H9 (cell line): ENCODE results near the gene NINL. TPM values are rescaled to one million over a fixed set of nuclear protein-coding genes. Genes with fewer than 3 reads are reported as not detected.
A peak's percentile ranks its signal among the peaks of the same experiment; 100 is the strongest.

Source experiments
- DNase-seq: peaks from one replicate; pipeline ENCODE4 v3.0.0-alpha.2; 2017
- H2AFZ ChIP-seq: one replicate; pipeline ENCODE4 v1.6.1; 2013; ENCODE audit warnings: mild to moderate bottlenecking, low read length, control low read depth, moderate library complexity
- H2AK5ac ChIP-seq: 2 replicates; pipeline ENCODE4 v1.6.1; 2013; ENCODE audit warnings: low read length, control low read depth, mixed read lengths; ENCODE audit not compliant: insufficient read length
- H2BK120ac ChIP-seq: one replicate; pipeline ENCODE4 v1.6.1; 2013; ENCODE audit warnings: low read depth, mild to moderate bottlenecking, low read length, control low read depth, inconsistent platforms; ENCODE audit not compliant: poor library complexity, severe bottlenecking
- H2BK12ac ChIP-seq: 2 replicates; pipeline ENCODE4 v1.6.1; 2013; ENCODE audit warnings: low read length, control low read depth, mixed read lengths, low read depth; ENCODE audit not compliant: insufficient read length
- H2BK15ac ChIP-seq: 2 replicates; pipeline ENCODE4 v1.6.1; 2013; ENCODE audit warnings: low read depth, low read length, control low read depth
- H2BK20ac ChIP-seq: one replicate; pipeline ENCODE4 v1.6.1; 2013; ENCODE audit warnings: low read depth, mild to moderate bottlenecking, low read length, control low read depth, inconsistent platforms; ENCODE audit not compliant: poor library complexity, severe bottlenecking
- H2BK5ac ChIP-seq: 2 replicates; pipeline ENCODE4 v1.6.1; 2013; ENCODE audit warnings: low read length, control low read depth, mixed read lengths; ENCODE audit not compliant: insufficient read length
- H3K14ac ChIP-seq: 2 replicates; pipeline ENCODE4 v1.6.1; 2013; ENCODE audit warnings: low read length, control low read depth; ENCODE audit not compliant: insufficient read depth
- H3K18ac ChIP-seq: 2 replicates; pipeline ENCODE4 v1.6.1; 2013; ENCODE audit warnings: low read depth, mild to moderate bottlenecking, mixed read lengths, low read length, control low read depth; ENCODE audit not compliant: insufficient read length
- H3K23ac ChIP-seq: 2 replicates; pipeline ENCODE4 v1.6.1; 2013; ENCODE audit warnings: low read length, control low read depth, mixed read lengths, low read depth; ENCODE audit not compliant: insufficient read length
- H3K23me2 ChIP-seq: 2 replicates; pipeline ENCODE4 v1.6.1; 2013; ENCODE audit warnings: low read depth, mild to moderate bottlenecking, mixed read lengths, low read length, control low read depth; ENCODE audit not compliant: insufficient read length, poor library complexity, severe bottlenecking
- H3K27ac ChIP-seq: 2 replicates; pipeline ENCODE4 v1.5.1; 2013; ENCODE audit warnings: low read length, control low read depth, mixed read lengths, low read depth; ENCODE audit not compliant: insufficient read length
- H3K27me3 ChIP-seq: 2 replicates; pipeline ENCODE4 v1.6.1; 2013; ENCODE audit warnings: low read length, control low read depth, inconsistent platforms; ENCODE audit not compliant: insufficient read depth
- H3K4ac ChIP-seq: 2 replicates; pipeline ENCODE4 v1.6.1; 2013; ENCODE audit warnings: low read depth, mild to moderate bottlenecking, control low read depth, inconsistent platforms, low read length, moderate library complexity
- H3K4me1 ChIP-seq: 2 replicates; pipeline ENCODE4 v1.6.1; 2013; ENCODE audit warnings: low read length, control low read depth, inconsistent platforms; ENCODE audit not compliant: insufficient read depth
- H3K4me2 ChIP-seq: 2 replicates; pipeline ENCODE4 v1.6.1; 2013; ENCODE audit warnings: low read length, control low read depth, mixed read lengths; ENCODE audit not compliant: insufficient read length, insufficient read depth
- H3K56ac ChIP-seq: 2 replicates; pipeline ENCODE4 v1.6.1; 2013; ENCODE audit warnings: low read depth, mild to moderate bottlenecking, mixed read lengths, low read length, control low read depth; ENCODE audit not compliant: insufficient read length
- H3K79me1 ChIP-seq: 2 replicates; pipeline ENCODE4 v1.6.1; 2013; ENCODE audit warnings: low read depth, mild to moderate bottlenecking, moderate library complexity, low read length, control low read depth, inconsistent platforms; ENCODE audit not compliant: insufficient read depth, poor library complexity, severe bottlenecking
- H3K79me2 ChIP-seq: 2 replicates; pipeline ENCODE4 v1.6.1; 2013; ENCODE audit warnings: low read length, control low read depth, inconsistent platforms; ENCODE audit not compliant: insufficient read depth
- H3K9ac ChIP-seq: 2 replicates; pipeline ENCODE4 v1.6.1; 2013; ENCODE audit warnings: low read length, control low read depth, mixed read lengths; ENCODE audit not compliant: insufficient read length; ENCODE audit errors: extremely low read depth
- H3K9me3 ChIP-seq: one replicate; pipeline ENCODE4 v1.6.1; 2013; ENCODE audit warnings: low read depth, low read length, inconsistent platforms; ENCODE audit not compliant: control insufficient read depth
- H3T11ph ChIP-seq: one replicate; pipeline ENCODE4 v1.6.1; 2013; ENCODE audit warnings: mild to moderate bottlenecking, low read length, control low read depth, inconsistent platforms
- H4K20me1 ChIP-seq: one replicate; pipeline ENCODE4 v1.6.1; 2013; ENCODE audit not compliant: control insufficient read depth, insufficient read length, insufficient read depth
- H4K5ac ChIP-seq: 2 replicates; pipeline ENCODE4 v1.6.1; 2013; ENCODE audit warnings: low read depth, mild to moderate bottlenecking, mixed read lengths, low read length, control low read depth; ENCODE audit not compliant: insufficient read length
- H4K8ac ChIP-seq: replicated peaks from 2 replicates; pipeline ENCODE4 v1.6.1; 2013; ENCODE audit warnings: low read length, control low read depth, mixed read lengths, low read depth; ENCODE audit not compliant: insufficient read length
- H4K91ac ChIP-seq: 2 replicates; pipeline ENCODE4 v1.6.1; 2013; ENCODE audit warnings: low read depth, mild to moderate bottlenecking, moderate library complexity, mixed read lengths, low read length, control low read depth; ENCODE audit not compliant: insufficient read length
- H3K27ac Mint-ChIP-seq, 3 experiments: 2 replicates in 2 of 3; 3 replicates in 1 of 3; pipeline ENCODE4 v1.8.0; 2020 to 2021; ENCODE audit warnings: mixed read lengths in 3 of 3, mild to moderate bottlenecking in 1 of 3, moderate library complexity in 1 of 3
- H3K27me3 Mint-ChIP-seq: 2 replicates; pipeline ENCODE4 v1.8.0; 2021; ENCODE audit warnings: low read depth, mild to moderate bottlenecking, moderate library complexity, mixed read lengths
- H3K36me3 Mint-ChIP-seq, 3 experiments: 2 replicates in 2 of 3; 3 replicates in 1 of 3; pipeline ENCODE4 v1.8.0; 2020 to 2021; ENCODE audit warnings: low read depth in 3 of 3, mixed read lengths in 3 of 3; ENCODE audit not compliant: insufficient read depth in 1 of 3
- H3K4me1 Mint-ChIP-seq, 2 experiments: 2 replicates each; pipeline ENCODE4 v1.8.0; 2020; ENCODE audit warnings: mixed read lengths in 2 of 2
- H3K4me3 Mint-ChIP-seq, 2 experiments: 2 replicates in 1 of 2; 3 replicates in 1 of 2; pipeline ENCODE4 v1.8.0; 2020 to 2021; ENCODE audit warnings: mild to moderate bottlenecking in 2 of 2, mixed read lengths in 2 of 2, moderate library complexity in 1 of 2
- H3K9me3 Mint-ChIP-seq, 2 experiments: 2 replicates in 1 of 2; 3 replicates in 1 of 2; pipeline ENCODE4 v1.8.0; 2020; ENCODE audit warnings: mild to moderate bottlenecking in 2 of 2, mixed read lengths in 2 of 2, moderate library complexity in 1 of 2
- WGBS: extraction: QIAGEN DNeasy Blood & Tissue Kit; methylation state at CpG from one replicate; pipeline ENCODE4 v1.1.7; 2013; ENCODE audit warnings: missing lambda C conversion rate, low lambda C conversion rate, mixed read lengths; ENCODE audit not compliant: insufficient read length; ENCODE audit errors: extremely low coverage; 5-methylcytosine and 5-hydroxymethylcytosine counted together
- total RNA-seq: library from RNA; stranded (reverse); gene quantifications from 2 replicates; pipeline ENCODE4 v1.2.1, GENCODE V29; 2021
- TF ChIP-seq, protein P1 (sequence below): fragments of 200-600 bp; sonication (generic); conservative IDR thresholded peaks from 3 replicates; pipeline ENCODE4 v1.8.0; 2021; ENCODE audit warnings: antibody characterized with exemption, mild to moderate bottlenecking

The NINL gene
- total RNA-seq, 1 experiment from 2014 or later, result 34.3 TPM

DNA sequence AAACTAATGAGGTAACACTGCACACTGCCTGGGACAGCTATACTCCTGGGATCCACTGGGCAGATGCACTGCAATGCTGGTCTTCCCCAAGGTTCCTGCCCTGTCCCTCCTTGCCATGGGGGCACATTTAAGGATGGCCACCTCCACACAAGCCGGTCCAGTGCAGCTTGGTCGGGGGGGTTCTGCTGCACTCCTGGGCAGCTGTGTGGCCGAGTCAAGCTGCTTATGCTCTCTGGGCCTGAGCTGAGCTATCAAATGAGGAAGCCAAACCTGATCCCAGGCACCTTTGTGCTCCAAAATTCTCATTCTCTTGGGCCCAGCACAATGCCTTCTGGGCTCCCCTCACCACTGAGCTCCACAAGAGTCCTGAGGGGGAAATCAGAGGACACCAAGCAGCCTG lies 37.3 kb downstream of the NINL start:
- no peak overlapping the region for H3T11ph ChIP-seq
- no peak overlapping the region for H3K18ac ChIP-seq
- no peak overlapping the region for H2AFZ ChIP-seq
- H3K36me3 Mint-ChIP-seq, result peaks cover 5 to 6% (median 6%) of the 10 kb centered on the region in 3 experiments; a peak in 4 of 7 replicates
- WGBS, result no CpG with 5 or more reads among the region's 3 CpGs
- H3K4me3 Mint-ChIP-seq, result no peak overlapping the region
- peaks cover 5% of the 10 kb centered on the region; the same call in 1 of the 2 replicates for H3K79me2 ChIP-seq
- H3K14ac ChIP-seq, result no peak overlapping the region
- H4K5ac ChIP-seq, result no peak overlapping the region
- H3K79me1 ChIP-seq, result peaks cover 12% of the 10 kb centered on the region
- H2BK5ac ChIP-seq, result no peak overlapping the region
- H3K4me2 ChIP-seq, result no peak overlapping the region
- H4K91ac ChIP-seq, result no peak overlapping the region
- H3K9me3 Mint-ChIP-seq, result no peaks in the 10 kb centered on the region
- H3K23me2 ChIP-seq, result no peaks in the 10 kb centered on the region
- no peak overlapping the region for H3K4ac ChIP-seq
- no peak overlapping the region for H2BK120ac ChIP-seq
- H3K56ac ChIP-seq, result no peak overlapping the region
- no peaks in the 10 kb centered on the region for H3K9me3 ChIP-seq
- peak overlapping the region in 1 of 3 experiments; percentile 61; a peak in 1 of 7 replicates for H3K27ac Mint-ChIP-seq
- H2BK20ac ChIP-seq, result no peak overlapping the region
- peaks cover 74 to 81% of the 10 kb centered on the region in 2 experiments for H3K4me1 Mint-ChIP-seq
- H4K8ac ChIP-seq, result no peak overlapping the region
- H4K20me1 ChIP-seq, result no peaks in the 10 kb centered on the region
- no peak for DNase-seq
- no peak overlapping the region for H2BK12ac ChIP-seq
- H3K23ac ChIP-seq, result no peak overlapping the region
- H2BK15ac ChIP-seq, result no peak overlapping the region
- no peak overlapping the region for H3K9ac ChIP-seq
- H3K27me3 ChIP-seq, result no peaks in the 10 kb centered on the region
- H2AK5ac ChIP-seq, result no peak overlapping the region
- H3K27ac ChIP-seq, result no peak overlapping the region
- TF ChIP-seq, protein P1, sequence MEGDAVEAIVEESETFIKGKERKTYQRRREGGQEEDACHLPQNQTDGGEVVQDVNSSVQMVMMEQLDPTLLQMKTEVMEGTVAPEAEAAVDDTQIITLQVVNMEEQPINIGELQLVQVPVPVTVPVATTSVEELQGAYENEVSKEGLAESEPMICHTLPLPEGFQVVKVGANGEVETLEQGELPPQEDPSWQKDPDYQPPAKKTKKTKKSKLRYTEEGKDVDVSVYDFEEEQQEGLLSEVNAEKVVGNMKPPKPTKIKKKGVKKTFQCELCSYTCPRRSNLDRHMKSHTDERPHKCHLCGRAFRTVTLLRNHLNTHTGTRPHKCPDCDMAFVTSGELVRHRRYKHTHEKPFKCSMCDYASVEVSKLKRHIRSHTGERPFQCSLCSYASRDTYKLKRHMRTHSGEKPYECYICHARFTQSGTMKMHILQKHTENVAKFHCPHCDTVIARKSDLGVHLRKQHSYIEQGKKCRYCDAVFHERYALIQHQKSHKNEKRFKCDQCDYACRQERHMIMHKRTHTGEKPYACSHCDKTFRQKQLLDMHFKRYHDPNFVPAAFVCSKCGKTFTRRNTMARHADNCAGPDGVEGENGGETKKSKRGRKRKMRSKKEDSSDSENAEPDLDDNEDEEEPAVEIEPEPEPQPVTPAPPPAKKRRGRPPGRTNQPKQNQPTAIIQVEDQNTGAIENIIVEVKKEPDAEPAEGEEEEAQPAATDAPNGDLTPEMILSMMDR, result no peak
- peaks cover 17% of the 10 kb centered on the region for H3K4me1 ChIP-seq
- no peaks in the 10 kb centered on the region for H3K27me3 Mint-ChIP-seq
